Activated T-helper 1 cell treated with anti-CD3 and anti-CD28 coated beads, Interleukin-12 subunit alpha, Interleukin-12 subunit beta, Interleukin-2, Interleukin-4 antibody, amounts not matched to agents 30 ng/mL and 10 ng/mL and 1 ng/mL, durations not matched to agents 14 hours and 24 hours and 36 hours (primary cell): ENCODE results near the gene LRP3. TPM values are rescaled to one million over a fixed set of nuclear protein-coding genes. Genes with fewer than 3 reads are reported as not detected.
"Not testable (repeated sequence)": the region's sequence is repeated elsewhere in the genome, so short reads cannot be mapped to it uniquely, and the experiment has no call there.

Experiments
- DNase-seq: peaks from one replicate; pipeline ENCODE4 v3.0.0; 2021; ENCODE audit warnings: low spot score
- H3K27ac Mint-ChIP-seq: one replicate; pipeline ENCODE4 v1.8.0; 2021; ENCODE audit warnings: mild to moderate bottlenecking, mixed read lengths
- H3K27me3 Mint-ChIP-seq: one replicate; pipeline ENCODE4 v1.8.0; 2022; ENCODE audit warnings: mild to moderate bottlenecking, moderate library complexity, mixed read lengths; ENCODE audit not compliant: insufficient read depth
- H3K36me3 Mint-ChIP-seq: one replicate; pipeline ENCODE4 v1.8.0; 2021; ENCODE audit warnings: low read depth, mixed read lengths
- H3K4me1 Mint-ChIP-seq: one replicate; pipeline ENCODE4 v1.8.0; 2021; ENCODE audit warnings: low read depth, mixed read lengths
- H3K4me3 Mint-ChIP-seq: one replicate; pipeline ENCODE4 v1.8.0; 2021; ENCODE audit warnings: mild to moderate bottlenecking, moderate library complexity, mixed read lengths
- H3K9me3 Mint-ChIP-seq: one replicate; pipeline ENCODE4 v1.8.0; 2021; ENCODE audit warnings: mixed read lengths
- intact Hi-C: fragments of 100-400 bp; cut with micrococcal nuclease; formaldehyde crosslinking; loops from one replicate; pipeline ENCODE4 v1.15.1; 2024
- total RNA-seq: library from RNA; stranded (reverse); gene quantifications from 2 replicates; pipeline ENCODE4 v1.2.3, GENCODE V29; 2022

Gene LRP3
- 0.13 and 0.29 TPM in 2 replicates for total RNA-seq

GRCh38 chr19:33193865-33194362 is at the start of gene LRP3:
TSS of gene LRP3 (plus strand) at chr19:33194330. CDS start at chr19:33194786, 456 bp downstream.
- Mint-ChIP-seq H3K9me3 (no peaks in the 10 kb centered on the region), H3K4me3 (peak within 1 kb of the TSS; percentile 34), H3K27ac (no peak within 1 kb of the TSS), H3K27me3 (peaks cover 52% of the 10 kb centered on the region), H3K4me1 (no peaks in the 10 kb centered on the region), H3K36me3 (no peaks in the 10 kb centered on the region)
- no peak for DNase-seq
- intact Hi-C loops, result no loop called here

- no peaks in the 10 kb centered on the region for H3K36me3 Mint-ChIP-seq
- no peak for DNase-seq
- intact Hi-C loops, result loop anchor here (10.0 kb wide), 1 partner anchor 229 kb away; the partner anchor contains the start of gene CEBPG
- H3K4me3 Mint-ChIP-seq, result no peak overlapping the region
- H3K9me3 Mint-ChIP-seq, result no peaks in the 10 kb centered on the region
- H3K4me1 Mint-ChIP-seq, result peaks cover 5% of the 10 kb centered on the region
- H3K27ac Mint-ChIP-seq, result no peak overlapping the region
- H3K27me3 Mint-ChIP-seq, result peaks cover 14% of the 10 kb centered on the region
Measured at GRCh38 chr19:33146209-33146608, 47.9 kb upstream of the LRP3 start.

GRCh38 chr19:33147538-33147937 is 46.6 kb upstream of the LRP3 start:
- intact Hi-C loops, result loop anchor here (10.0 kb wide), 1 partner anchor 227 kb away; the partner anchor contains the start of gene CEBPG
- Mint-ChIP-seq H3K9me3 (no peaks in the 10 kb centered on the region), H3K36me3 (no peaks in the 10 kb centered on the region), H3K4me1 (peaks cover 5% of the 10 kb centered on the region), H3K4me3 (no peak overlapping the region), H3K27me3 (peaks cover 10% of the 10 kb centered on the region), H3K27ac (no peak overlapping the region)
- DNase-seq, result no peak

- peaks cover 4% of the 10 kb centered on the region for H3K27me3 Mint-ChIP-seq
- DNase-seq, result no peak
- H3K4me3 Mint-ChIP-seq, result no peak overlapping the region
- H3K27ac Mint-ChIP-seq, result no peak overlapping the region
- no peaks in the 10 kb centered on the region for H3K4me1 Mint-ChIP-seq
- no peaks in the 10 kb centered on the region for H3K9me3 Mint-ChIP-seq
- intact Hi-C loops, result no loop called here
- no peaks in the 10 kb centered on the region for H3K36me3 Mint-ChIP-seq
Measured at GRCh38 chr19:33150852-33151518, 43.1 kb upstream of the LRP3 start.

GRCh38 chr19:33152176-33152575 is 42.0 kb upstream of the LRP3 start:
- no peaks in the 10 kb centered on the region for H3K36me3 Mint-ChIP-seq
- H3K4me3 Mint-ChIP-seq, result no peak overlapping the region
- intact Hi-C loops, result no loop called here
- H3K27ac Mint-ChIP-seq, result no peak overlapping the region
- no peaks in the 10 kb centered on the region for H3K9me3 Mint-ChIP-seq
- peaks cover 4% of the 10 kb centered on the region for H3K27me3 Mint-ChIP-seq
- no peaks in the 10 kb centered on the region for H3K4me1 Mint-ChIP-seq
- no peak for DNase-seq

- DNase-seq, H3K36me3 Mint-ChIP-seq, H3K27ac Mint-ChIP-seq, H3K27me3 Mint-ChIP-seq, H3K9me3 Mint-ChIP-seq, H3K4me3 Mint-ChIP-seq, H3K4me1 Mint-ChIP-seq, intact Hi-C loops: not testable (repeated sequence)
Measured at GRCh38 chr19:33152625-33153024, 41.5 kb upstream of the LRP3 start.

- H3K27ac Mint-ChIP-seq, DNase-seq, H3K9me3 Mint-ChIP-seq, H3K36me3 Mint-ChIP-seq, H3K27me3 Mint-ChIP-seq, intact Hi-C loops, H3K4me3 Mint-ChIP-seq: not testable (repeated sequence)
- peaks cover 13% of the 10 kb centered on the region for H3K4me1 Mint-ChIP-seq
Measured at GRCh38 chr19:33154313-33154712, 39.8 kb upstream of the LRP3 start.

- Mint-ChIP-seq H3K9me3 (no peaks in the 10 kb centered on the region), H3K27me3 (peaks cover 4% of the 10 kb centered on the region), H3K36me3 (peaks cover 6% of the 10 kb centered on the region), H3K4me1 (peaks cover 29% of the 10 kb centered on the region), H3K4me3 (no peak overlapping the region), H3K27ac (no peak overlapping the region)
- intact Hi-C loops, result no loop called here
- no peak for DNase-seq
Measured at GRCh38 chr19:33156334-33156733, 37.8 kb upstream of the LRP3 start.

- Mint-ChIP-seq H3K27ac (peak overlapping the region; percentile 63), H3K4me1 (peaks cover 37% of the 10 kb centered on the region), H3K9me3 (no peaks in the 10 kb centered on the region), H3K27me3 (peaks cover 2% of the 10 kb centered on the region), H3K4me3 (no peak overlapping the region), H3K36me3 (peaks cover 6% of the 10 kb centered on the region)
- no peak for DNase-seq
- intact Hi-C loops, result no loop called here
Measured at GRCh38 chr19:33157906-33158305, 36.2 kb upstream of the LRP3 start.

- H3K36me3 Mint-ChIP-seq, result peaks cover 6% of the 10 kb centered on the region
- peaks cover 37% of the 10 kb centered on the region for H3K4me1 Mint-ChIP-seq
- H3K4me3 Mint-ChIP-seq, result no peak overlapping the region
- intact Hi-C loops, result no loop called here
- H3K27ac Mint-ChIP-seq, result peak overlapping the region; percentile 63
- no peaks in the 10 kb centered on the region for H3K9me3 Mint-ChIP-seq
- DNase-seq, result no peak
- H3K27me3 Mint-ChIP-seq, result peaks cover 2% of the 10 kb centered on the region
Measured at GRCh38 chr19:33158365-33158764, 35.8 kb upstream of the LRP3 start.

GRCh38 chr19:33159149-33159548 is 35.0 kb upstream of the LRP3 start:
- intact Hi-C loops, result no loop called here
- no peak for DNase-seq
- no peak overlapping the region for H3K27ac Mint-ChIP-seq
- peaks cover 6% of the 10 kb centered on the region for H3K36me3 Mint-ChIP-seq
- H3K27me3 Mint-ChIP-seq, result peaks cover 2% of the 10 kb centered on the region
- H3K4me3 Mint-ChIP-seq, result no peak overlapping the region
- no peaks in the 10 kb centered on the region for H3K9me3 Mint-ChIP-seq
- H3K4me1 Mint-ChIP-seq, result peaks cover 37% of the 10 kb centered on the region

GRCh38 chr19:33159893-33160292 is 34.2 kb upstream of the LRP3 start:
- intact Hi-C loops, result loop anchor here (1.0 to 2.0 kb wide), 3 partner anchors 16 to 143 kb away; partner anchors contain the start of gene CEBPA

GRCh38 chr19:33161201-33161600 is 32.9 kb upstream of the LRP3 start:
- Mint-ChIP-seq H3K27me3 (no peaks in the 10 kb centered on the region), H3K36me3 (peaks cover 6% of the 10 kb centered on the region), H3K4me1 (peaks cover 37% of the 10 kb centered on the region), H3K4me3 (no peak overlapping the region), H3K27ac (peak overlapping the region; percentile 94), H3K9me3 (no peaks in the 10 kb centered on the region)
- intact Hi-C loops, result loop anchor here (2.0 kb wide), 1 partner anchor 142 kb away; the partner anchor contains the start of gene CEBPA
- DNase-seq, result no peak

More at GRCh38 chr19:33159893-33160292, 34.2 kb upstream of the LRP3 start:
- peak overlapping the region; percentile 94 for H3K27ac Mint-ChIP-seq
- no peak overlapping the region for H3K4me3 Mint-ChIP-seq
- peaks cover 6% of the 10 kb centered on the region for H3K36me3 Mint-ChIP-seq
- H3K27me3 Mint-ChIP-seq, result no peaks in the 10 kb centered on the region
- H3K4me1 Mint-ChIP-seq, result peaks cover 37% of the 10 kb centered on the region
- DNase-seq, result no peak
- no peaks in the 10 kb centered on the region for H3K9me3 Mint-ChIP-seq
